GM18526 (cell line): ENCODE measurements around the gene EXD2.
A peak's percentile ranks its signal among the peaks of the same experiment; 100 is the strongest.

ENCODE experiments used
- POLR2A ChIP-seq: IDR thresholded peaks from 3 replicates; pipeline ENCODE4 v1.6.1; 2011; ENCODE audit not compliant: insufficient read length; ENCODE audit errors: extremely low read depth

EXD2 gene

GRCh38 chr14:69191340-69192111 lies at the start of gene EXD2:
EXD2 (plus strand) TSS chr14:69191498; CDS start chr14:69209471, 17,973 bp downstream.
- peak; percentile 39 for TF ChIP-seq POLR2A

DNA sequence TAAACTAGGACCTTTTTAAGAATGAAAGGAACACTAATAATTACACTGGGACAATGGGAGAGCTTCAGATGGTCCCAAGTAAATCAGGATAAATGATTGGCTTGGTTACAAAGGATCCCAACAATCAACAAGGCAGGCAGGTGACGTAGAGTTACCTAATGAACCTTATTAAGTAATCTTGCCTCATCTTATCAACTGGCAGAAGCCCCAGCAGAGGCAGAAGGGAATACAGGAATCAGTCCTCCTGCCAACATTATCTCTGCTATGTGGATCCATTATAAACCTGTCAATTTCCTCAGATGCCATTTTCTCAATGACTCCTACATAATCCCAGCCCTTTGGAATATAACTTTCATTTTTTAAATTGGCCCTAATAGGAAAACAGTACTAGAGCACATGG lies 49.7 kb upstream of the EXD2 start:
- TF ChIP-seq POLR2A: no peak

- TF ChIP-seq POLR2A: no peak
Observed at GRCh38 chr14:69142101-69142500, 49.2 kb upstream of the EXD2 start.

DNA sequence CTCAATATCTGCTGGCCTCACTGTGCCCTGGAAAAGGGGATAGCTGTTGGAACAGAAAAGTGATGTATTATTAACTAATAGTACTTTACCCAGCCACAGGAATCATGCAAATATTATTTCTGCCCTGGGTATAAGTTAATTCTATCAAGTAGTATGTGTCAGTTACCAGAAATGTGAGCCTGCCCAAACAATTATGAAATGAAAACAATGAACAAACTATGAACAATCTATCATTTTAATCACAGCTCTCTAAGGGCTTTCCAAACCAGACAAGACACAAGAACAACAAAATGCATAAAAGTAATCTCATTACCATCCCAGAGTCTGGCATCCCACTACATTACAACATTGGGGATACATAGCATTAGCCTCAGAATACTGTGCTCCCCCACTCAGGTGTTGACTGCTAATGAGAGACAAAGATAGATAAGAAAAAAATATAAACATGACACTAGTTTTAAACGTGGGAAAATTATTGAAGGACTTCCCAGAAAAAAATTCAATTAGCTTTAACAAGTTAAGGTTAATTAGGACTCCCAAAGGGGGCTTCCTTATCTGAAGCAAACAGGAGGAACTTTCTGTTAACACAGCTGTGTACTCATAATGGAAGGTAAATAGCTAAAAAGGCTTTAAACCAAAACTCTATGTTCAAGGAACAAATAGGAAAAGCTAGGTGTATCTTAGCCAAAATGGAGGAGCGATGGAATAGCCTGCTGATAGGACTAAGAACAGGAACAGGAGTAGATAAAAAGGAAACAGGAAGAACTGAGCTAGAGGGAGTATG lies 41.6 kb upstream of the EXD2 start:
- no peak for TF ChIP-seq POLR2A

DNA sequence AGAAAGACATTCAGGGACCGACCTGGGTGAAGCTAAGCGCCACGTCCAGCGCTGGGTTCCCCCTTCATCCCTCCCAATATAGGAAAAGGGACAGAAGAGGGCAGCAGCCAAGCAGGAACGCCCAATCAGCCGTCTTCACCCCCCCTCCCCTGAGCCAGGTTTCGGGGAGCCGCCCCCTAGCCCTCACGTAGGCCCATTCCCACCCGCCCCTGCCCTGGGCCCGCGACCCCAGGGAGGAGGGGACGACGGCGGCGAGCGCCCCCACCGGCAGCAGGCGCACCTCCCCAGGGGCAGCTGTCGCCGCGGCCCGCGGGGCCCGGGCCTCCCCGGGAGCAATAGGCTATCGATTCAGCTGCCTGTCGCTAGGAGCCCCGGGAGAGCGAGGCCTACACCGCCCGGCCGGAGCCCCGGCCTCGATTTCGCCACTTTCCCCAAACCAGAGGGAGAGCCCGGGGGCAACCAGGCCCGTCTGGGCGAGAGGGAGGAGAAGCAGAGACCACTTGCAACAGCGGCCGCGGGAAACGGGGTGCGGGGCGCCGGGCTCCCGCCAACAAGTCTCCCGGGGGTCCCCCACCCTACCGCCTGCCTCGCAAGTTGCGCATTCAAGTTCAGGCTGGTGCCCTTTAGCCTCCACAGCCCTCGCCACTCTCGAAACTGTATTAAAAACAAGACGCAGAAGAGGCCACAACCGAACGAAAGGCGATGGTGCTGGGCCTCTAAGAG lies 39.7 kb upstream of the EXD2 start:
- TF ChIP-seq POLR2A: peak; percentile 17

DNA sequence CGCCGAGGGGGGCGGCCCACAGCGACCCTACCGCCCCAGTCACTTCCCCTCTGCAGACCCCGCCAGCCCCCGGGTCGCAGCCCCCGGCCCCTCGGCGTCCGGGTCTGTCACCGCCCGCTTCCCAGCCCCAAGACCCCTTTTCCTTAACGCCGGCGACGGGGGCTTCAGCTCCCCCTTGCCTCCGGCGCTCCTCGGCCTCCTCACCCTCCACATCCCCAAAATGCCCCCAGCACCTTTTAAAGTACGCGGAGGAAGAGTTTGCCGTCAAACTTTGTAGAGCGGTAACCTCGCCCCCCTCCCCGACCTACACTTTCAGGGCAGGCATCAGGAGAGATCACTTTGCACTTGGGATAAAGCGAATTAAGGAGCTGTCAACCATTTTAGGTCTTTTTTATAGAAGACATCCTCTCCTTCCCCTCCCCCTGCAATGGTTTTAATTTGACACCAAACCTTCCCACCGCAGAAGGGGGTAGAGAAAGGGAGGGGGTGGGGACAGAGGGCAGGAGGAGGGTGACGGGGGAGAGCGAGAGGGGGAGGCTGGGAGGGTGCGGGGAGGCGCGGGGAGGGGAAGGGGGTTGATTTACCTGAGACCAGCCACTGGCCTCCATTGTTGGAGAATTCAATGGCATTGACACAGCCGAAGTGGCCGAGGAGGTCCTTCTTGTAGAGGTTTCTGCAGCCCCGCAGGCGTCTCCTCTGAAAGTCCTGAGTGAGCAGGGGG lies 39.0 kb upstream of the EXD2 start:
- TF ChIP-seq POLR2A: no peak

- TF ChIP-seq POLR2A: no peak
Observed at GRCh38 chr14:69152902-69153151, 38.5 kb upstream of the EXD2 start, which contains the start of gene DCAF5. DCAF5 (minus strand) TSS chr14:69153119; CDS start chr14:69152978, 141 bp downstream.

DNA sequence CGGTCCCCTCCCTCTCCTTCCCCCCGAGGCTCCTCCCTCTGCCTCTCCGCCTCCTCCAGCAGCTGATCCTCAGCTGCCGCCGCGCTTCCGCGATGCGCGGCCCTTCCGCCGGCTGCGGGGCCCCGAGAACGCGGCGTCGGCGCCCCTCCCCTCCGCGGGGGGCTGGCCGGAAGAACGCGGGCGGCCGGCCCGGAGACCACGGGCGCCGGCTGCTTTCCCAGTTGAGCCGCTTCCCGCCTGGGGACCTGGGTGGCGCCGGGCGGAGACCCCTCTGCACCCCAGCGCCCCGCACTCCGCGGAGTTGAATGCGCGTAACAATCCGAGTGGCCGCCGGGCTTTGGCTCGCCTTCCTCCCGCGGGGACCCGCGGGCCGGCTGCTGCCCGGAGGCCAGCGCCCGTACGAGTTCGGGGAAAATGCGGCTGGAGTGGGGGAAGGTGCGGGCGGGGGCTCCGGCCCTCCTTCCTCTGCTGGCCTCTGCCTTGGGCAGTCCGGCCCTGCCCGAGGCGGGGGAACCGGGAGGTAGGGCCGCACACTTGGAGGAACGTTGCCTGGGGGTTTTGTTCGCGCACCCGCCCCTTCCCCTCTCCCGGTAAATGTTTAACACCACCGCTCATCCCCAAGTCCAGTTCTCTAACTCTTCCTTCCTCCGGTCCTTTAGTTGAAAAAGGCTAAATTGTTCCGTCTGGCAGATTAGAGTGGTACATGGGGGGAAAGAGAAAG lies 38.0 kb upstream of the EXD2 start:
- peak; percentile 59 for TF ChIP-seq POLR2A

DNA sequence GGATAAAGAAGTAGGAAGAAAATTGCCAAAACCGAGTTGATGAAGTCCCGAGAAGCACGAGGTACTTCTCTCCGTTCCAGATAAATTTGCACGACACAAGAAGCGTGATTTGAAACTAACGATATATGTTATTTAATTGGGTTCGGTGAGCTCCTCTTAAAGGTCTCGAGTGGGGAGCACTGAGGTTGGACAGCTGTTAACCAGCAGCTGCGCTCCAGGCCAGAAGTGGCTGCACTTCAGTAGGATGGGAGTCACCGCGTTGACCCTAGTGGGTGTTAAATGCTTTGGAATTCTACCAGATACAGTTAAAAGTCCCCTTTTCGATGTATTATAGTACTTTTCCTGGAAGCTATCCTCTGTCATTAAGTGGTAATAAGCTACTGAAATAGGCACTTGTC lies 37.4 kb upstream of the EXD2 start:
- no peak for TF ChIP-seq POLR2A

DNA sequence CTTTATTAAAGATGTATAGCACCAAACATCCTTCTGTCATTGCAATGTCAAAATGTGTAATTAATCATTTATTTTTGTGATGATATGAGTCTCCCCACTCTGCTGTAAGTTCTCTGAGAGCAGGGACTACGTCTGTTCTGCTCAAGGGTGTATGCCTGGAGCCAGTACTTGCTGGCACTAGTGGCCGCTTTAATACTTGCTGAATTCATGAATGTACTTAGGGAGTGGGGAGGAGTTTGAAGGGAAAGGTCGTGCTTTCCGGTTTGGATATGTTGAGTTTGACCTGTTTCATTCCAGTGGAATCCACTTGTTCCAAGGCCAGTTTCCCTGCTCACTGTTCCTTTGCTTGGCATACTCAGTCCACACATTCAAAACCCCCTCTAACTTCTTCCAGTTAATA lies 36.5 kb upstream of the EXD2 start:
- TF ChIP-seq POLR2A: no peak

DNA sequence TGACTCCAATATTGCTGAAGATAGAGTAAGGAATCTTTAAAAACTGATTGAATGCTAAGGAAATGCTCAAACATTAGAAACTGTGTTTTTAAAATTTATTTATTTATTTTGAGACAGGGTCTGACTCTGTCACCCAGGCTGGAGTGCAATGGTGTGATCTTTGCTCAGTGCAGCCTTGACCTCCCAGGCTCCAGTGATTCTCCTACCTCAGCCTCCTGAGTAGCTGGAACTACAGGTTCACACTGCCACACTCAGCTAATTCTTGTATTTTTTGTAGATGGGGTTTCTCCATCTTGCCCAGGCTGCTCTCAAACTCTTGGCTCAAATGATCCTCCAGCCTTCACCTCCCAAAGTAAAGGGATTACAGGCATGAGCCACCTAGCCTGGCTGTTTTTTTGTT lies 35.1 kb upstream of the EXD2 start:
- no peak for TF ChIP-seq POLR2A

DNA sequence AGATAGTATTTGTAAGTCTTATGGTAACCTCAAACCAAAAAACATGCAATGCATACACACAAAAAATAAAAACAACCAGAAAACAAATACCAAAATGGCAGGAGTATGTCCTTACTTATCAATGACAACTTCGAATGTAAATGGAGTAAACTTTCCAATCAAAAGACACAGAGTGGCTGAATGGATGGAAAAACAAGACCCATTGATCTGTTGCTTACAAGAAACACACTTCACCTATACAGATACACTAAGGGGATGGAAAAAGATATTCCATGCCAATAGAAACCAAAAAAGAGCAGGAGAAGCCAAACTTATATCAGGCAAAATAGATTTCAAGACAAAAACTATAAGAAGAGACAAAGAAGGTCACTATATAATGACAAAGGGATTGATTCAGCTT lies 29.7 kb upstream of the EXD2 start:
- TF ChIP-seq POLR2A: no peak

DNA sequence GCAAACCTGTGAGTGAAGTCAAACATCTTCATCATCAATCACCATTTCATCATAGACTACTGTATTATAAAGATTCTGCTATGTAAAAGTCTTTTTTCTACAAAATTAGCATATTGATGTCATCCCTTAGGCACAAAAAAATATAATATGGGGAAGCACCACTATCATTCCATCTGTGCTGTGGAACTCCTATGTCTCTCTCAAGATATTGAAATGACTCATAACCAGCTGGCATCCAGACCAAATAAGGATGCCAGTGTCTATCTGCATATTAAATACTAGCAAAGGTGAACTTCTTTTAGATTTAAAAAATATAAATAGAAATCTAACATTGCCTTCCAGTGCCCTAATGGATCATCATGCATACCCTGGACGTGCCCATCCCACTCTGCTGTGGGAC lies 20.5 kb upstream of the EXD2 start:
- no peak for TF ChIP-seq POLR2A

GRCh38 chr14:69171569-69171968 lies 19.7 kb upstream of the EXD2 start:
- no peak for TF ChIP-seq POLR2A

DNA sequence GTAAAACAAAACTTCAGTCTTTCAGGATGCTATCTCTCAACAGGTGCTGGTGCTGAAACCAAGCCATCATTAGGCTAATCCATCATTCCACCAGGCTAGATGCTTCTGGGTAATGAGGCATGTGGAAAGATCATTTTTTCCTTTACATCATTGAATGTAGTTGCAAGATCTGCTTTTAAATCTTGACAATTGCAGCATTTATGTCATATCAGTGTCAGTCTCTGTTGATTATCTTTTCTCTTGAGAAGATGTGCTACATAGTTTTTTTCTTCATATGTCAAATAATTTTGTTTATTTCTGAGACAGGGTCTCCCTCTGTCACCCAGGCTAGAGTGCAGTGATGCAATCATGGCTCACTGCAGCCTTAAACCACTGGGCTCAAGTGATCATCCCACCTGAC lies 16.2 kb upstream of the EXD2 start:
- no peak for TF ChIP-seq POLR2A
